Measurements from ENCODE around the gene STK32B.

Gene STK32B

DNA sequence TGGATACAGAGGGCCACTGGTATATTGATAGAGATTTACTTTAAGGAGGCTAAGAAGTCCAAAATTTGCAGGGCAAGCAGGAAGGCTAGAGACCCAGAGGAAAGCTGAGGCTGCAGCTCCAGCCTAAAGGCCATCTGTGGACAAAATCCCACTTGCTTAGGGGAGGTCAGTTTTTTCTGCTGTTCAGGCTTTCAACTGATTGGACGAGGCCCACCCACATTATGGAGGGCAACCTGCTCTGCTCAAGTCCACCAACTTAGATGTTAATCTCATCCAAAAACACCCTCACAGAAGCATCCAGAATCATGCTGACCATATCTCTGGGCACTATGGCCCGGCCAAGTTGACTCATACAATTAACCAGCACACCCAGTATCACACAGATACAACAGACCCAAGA, 480.8 kb downstream of the STK32B start:
- no peak for DNase-seq (ENCODE audit: low read depth)

DNA sequence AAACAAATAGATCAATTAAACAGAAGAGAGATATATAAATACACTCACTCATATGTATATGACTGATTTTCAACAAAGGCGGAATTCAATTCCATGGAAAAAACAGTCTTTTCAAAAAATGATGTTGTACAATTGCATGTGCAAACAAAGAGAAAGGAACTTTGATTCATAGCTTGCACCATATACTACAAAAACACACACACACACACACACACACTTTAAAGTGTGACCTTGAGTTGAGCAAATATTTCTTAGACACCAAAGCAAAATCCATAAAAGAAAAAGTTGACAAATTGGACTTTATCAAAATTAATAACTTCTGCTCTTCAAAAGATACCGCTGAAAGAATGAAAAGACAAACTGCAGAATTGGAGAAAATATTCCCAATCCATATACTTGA, 488.3 kb downstream of the STK32B start:
- DNase-seq (ENCODE audit: low read depth): no peak

DNA sequence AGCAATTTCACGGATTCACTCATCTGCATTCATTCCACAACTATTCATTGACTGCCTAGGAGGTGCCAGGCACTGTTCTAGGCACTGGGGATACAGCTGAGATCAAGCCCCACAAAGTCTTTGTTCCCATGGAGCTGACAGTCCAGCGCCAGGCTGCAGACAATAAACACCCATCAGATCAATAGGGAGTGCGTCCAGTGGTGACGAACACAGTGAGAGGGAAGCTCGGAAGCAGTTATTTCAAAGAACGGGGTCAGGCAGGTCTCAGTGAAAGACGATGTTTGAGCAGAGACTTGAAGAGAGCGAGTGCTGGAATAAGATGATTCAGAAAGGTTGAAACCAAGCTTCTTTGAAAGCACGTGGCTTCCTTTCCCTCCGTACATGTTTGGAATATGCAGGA, 489.9 kb downstream of the STK32B start:
- no peak for DNase-seq (ENCODE audit: low read depth)

- no peak for DNase-seq (ENCODE audit: low read depth)
These were observed 492.4 kb downstream of the STK32B start for GRCh38 chr4:5543681-5544080.

GRCh38 chr4:5544762-5545161, 493.5 kb downstream of the STK32B start:
- no peak for DNase-seq (ENCODE audit: low read depth)

DNA sequence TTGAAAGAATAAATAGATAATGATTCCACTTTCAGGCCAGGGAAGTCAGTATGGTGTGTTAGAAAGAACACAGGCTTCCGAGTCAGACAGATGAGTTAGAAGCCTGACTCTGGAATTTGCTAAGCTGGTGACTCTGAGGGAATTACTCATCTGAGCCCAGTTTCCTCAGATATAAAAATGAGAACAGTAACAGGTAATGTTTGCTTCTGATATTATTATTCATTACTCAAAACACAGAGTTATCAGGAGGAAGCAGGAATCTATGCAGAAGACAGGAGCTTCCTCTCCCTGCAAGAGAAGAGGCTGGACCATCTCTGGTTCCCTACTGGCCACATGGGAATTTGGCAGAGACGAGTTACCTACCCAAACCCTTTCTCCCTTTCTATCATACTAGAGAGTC, 494.0 kb downstream of the STK32B start:
- no peak for DNase-seq (ENCODE audit: low read depth)

DNA sequence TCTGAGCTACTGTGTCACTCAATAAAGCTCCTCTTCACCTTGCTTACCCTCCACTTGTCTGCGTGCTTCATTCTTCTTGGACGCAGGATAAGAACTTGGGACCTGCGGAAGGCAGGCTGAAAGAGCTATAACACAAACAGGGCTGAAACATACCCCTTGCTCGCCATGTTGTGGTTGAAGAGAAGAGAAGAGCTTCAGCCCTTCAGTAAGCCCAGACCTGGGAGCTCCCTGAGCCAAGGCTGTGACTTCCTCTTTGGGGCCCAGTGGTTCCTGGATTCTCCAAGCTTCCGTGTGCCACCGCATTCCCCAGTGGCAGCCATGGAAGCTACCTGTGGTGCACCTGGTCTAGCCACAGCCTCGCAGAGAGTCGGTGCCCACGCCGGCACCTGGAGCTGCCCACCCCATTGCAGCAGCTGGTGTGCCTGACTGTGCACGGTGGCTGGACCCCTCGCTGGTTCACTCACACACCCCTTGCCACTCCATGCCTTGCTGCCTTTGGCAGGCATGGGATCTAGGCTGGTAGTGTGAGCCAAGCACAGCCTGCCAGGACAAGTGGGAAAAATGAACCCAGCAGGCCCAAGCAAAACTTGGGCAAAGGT, 496.5 kb downstream of the STK32B start:
- no peak for DNase-seq (ENCODE audit: low read depth)
